HUDEP-2 (cell line): ENCODE results near the gene HSBP1.
A peak's percentile ranks its signal among the peaks of the same experiment; 100 is the strongest.

ENCODE experiments used
- DNase-seq, 76 experiments: peaks; one replicate each; lab custom pipeline; 2025; ENCODE audit not compliant: unreplicated experiment in 76 of 76; lab: John Stamatoyannopoulos, UW

Gene HSBP1

DNA sequence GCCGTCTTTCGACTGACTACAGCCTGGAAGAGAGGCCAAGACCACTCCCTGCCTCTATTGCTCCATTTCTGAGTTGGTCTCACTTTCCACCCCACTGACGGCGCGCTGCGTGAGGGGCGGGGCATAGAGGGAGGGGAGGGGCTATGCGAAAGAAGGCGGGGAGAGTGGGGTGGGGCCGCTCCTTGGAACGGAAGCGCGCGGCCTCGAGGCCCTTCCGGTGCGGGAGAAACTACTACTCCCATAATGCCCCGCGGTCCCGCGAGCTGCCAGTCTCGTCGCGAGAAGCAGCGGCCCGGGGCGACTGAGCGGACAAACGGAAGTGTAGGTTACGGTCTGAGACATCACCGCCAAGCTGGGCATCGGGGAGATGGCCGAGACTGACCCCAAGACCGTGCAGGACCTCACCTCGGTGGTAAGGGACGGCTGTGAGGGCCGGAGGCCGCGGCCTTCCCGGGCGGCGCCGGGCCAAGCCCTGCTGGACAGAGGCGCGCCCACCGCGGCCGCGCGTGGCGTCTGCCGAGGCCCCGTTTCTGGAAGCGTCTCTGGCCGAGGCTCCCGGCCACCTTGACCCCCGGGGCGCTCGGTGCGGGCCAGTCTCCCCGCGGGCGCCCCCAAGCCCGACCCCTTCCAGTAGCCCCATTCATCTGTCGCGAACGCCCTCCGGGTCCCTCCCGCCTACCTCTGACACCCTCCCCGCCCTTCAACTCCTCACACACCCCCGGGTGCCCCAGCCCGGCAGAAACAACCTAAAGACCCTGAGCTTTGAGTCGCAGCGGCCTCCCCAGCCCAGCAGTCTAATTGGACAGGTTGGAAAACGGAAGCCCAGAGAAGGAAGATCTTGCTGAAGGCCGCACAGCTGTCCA, at the start of gene HSBP1:
HSBP1 (plus strand) TSS at position 269 of the 863 bp plus-strand sequence; CDS start at position 368, 99 bp downstream.
- DNase-seq = peak in 75 of 76 experiments; percentile 28 to 94 (median 87)

DNA sequence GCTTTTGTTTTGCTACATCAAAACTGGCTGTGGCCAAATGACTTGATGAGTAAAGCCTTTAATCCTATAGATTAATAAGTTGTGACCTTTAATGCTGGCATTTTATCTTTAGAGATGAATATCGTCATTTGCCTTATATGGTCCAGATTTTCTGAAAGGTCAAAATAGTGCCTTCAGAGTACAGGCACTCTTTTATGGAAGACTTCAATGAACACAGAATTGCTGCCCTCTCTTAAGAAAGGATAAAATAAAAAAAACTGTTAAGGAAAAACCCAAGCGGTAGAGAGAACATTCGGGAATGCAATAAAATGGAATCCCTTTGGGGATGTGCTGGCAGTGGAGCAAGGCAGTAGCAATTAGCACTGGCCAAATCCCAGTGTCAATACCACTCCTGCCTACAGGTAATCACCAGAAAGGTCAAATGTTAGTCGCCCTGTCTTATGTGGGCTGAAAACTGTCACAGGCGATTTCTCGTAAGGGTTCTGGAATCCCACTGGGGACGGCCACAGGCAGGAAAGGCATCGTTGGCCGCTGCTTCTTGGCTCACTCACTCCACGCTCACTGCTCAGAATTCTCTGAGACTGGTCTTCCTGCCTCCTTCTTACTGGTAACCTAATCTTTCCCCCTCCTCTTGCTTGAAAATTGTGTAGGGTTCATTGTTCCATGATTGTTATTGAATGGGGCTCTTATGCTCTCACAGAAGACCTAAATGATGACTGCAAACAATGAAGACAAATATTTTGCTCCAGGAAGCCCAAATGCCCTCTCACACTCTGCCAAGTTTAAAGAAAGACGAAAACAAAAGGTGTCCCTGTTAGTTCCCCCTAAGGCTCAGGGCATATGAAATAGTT, 45.4 kb upstream of the HSBP1 start:
- DNase-seq = no peak

DNA sequence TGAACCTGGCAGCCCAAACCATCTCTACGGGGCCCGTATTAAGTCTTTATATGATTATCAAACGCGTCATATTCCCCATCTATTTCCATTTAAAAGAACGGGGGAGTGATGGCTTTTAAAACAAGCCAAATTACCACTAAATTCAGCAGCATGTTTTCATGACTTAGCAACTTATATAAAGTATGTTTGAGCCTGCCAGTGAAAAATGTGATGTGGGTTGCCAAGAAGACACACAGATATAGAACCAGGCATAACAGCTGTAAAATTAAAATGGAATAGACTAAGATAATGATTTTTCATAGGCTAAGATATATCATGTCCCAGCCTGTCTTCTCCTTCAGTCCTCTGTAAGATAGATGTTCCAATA, 44.8 kb upstream of the HSBP1 start:
- no peak for DNase-seq

- no peak for DNase-seq
Measured at GRCh38 chr16:83768986-83769385, 38.8 kb upstream of the HSBP1 start.

- peak in 2 of 76 experiments; percentile 0 to 2 for DNase-seq
Measured at GRCh38 chr16:83769397-83770008, 38.3 kb upstream of the HSBP1 start.

GRCh38 chr16:83771306-83771942, 36.4 kb upstream of the HSBP1 start:
- DNase-seq = no peak

- DNase-seq = no peak
Measured at GRCh38 chr16:83772806-83773205, 35.0 kb upstream of the HSBP1 start.

DNA sequence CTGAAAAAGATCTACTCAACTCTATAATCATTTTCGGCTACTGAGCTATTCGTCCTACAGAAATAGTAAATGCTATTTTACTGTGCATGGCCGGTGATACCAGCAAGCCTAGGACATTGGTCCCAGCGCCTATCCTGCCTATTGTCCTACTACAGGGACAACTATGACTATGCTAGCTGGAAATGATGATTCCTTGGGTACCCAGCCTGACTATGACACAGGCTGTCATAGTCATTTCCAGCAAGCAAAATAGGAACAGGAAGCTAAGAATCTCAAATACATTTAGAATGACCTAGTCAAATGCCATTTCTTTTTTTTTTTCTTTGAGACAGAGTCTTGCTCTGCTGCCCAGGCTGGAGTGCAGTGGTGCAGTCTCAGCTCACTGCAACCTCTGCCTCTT, 33.7 kb upstream of the HSBP1 start:
- DNase-seq = no peak

DNA sequence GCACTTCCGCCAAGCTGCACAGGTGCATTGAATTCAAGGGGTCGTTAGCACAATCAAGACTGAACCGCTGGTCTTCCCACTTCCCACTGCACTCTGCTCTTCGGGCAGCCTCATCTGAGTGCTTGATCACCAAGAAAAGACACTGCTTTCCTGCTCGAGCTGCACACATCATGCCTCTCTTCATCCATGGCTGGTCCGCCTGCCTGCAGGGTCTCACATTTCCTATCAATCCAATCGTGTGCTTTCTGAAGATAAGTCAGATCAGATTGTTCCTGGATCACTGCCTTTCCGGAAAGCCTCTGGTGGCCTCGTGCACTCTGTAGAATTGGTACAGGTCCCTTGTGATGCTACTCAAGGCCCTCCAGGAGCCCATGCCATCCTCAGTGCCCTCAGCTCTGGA, 30.8 kb upstream of the HSBP1 start:
- DNase-seq = no peak

- no peak for DNase-seq
Measured at GRCh38 chr16:83779886-83780285, 27.9 kb upstream of the HSBP1 start.

- no peak for DNase-seq
Measured at GRCh38 chr16:83785455-83785854, 22.3 kb upstream of the HSBP1 start.

GRCh38 chr16:83789642-83790401, 18.0 kb upstream of the HSBP1 start:
- DNase-seq = no peak

DNA sequence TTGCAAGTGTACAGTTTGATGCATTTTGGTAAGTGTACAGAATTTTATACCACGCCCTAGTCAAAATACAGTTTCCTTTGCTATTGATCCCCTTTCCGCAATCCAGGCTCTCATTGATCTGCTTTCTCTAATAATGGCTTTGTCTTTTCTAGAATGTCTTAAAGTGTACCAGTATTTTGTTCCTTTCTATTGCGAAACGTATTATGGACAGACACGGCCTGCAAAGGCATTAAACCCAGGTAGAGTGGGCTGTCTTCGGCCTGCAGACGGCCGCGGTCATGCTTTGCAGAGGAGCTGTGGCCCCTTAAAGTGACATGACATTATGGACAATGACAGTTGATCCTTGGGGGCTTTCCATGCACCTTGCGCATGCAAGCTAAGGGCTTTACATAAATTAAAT, 15.9 kb upstream of the HSBP1 start:
- no peak for DNase-seq

DNA sequence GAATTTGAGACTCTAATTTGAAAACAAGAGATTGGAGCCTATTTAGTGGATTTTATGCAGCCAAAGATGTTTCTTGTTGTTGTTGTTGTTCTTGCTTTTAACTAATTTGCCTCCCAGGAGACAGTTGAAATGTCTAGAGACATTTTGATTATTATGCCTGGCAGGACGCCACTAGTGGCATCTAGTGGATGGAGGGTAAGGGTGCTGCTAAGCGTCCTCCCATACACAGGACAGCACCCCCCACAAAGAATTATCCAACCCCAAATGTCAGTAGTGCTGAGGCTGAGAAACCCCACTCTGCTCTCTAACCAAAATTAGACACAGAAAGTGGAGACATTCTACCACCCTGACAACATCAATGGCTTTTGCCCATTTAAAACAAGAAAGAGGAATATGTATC, 15.4 kb upstream of the HSBP1 start:
- peak in 1 of 76 experiments; percentile 4 for DNase-seq

DNA sequence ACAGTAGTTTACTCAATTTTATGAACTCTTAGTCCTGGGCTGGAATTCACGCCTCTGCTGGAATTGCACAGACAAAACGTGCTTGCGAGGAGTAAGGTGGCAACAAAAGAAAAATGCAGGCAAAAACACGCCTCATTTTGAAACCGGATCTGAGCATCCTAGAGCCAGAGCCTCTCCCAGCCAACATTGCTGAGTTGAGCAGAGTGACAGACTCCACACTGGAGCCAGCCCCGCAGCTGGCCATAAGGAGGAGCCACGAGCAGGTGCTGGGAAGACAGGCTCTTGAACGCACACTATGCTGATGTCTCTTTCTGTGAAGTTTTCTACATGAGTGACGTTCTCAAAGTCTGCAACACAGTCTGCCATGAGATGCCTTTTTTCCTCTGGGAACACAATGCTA, 14.6 kb upstream of the HSBP1 start:
- DNase-seq = no peak

DNA sequence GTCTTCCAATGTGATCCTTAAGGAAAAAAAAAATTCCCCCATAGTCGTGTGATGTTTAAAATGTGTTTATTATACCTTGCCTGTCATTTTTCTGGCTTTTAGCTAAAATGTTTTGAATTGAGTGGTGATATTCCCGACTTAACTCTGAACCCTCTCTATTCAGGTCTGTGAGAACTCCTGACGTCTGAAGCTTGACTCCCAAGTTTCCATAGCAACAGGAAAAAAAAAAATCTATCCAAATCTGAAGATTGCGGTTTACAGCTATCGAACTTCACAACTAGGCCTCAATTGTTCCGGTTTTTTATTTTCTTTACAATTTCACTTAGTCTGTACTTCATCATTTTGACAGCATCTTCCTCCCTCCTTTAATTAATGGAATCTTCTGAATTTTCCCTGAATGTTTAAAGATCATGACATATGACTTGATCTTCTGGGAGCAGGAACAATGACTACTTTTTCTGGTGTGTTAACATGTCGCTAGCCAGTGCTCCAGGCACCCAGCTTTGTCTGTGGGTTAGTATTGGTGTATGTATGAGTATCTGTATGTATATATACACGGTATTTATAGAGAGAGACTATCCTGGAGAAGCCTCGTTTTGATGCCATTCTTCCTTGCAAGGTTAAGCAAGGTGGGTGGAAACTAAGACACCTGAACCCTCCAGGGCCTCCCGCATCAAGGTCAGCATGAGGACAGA, 12.8 kb upstream of the HSBP1 start:
- DNase-seq = no peak

- DNase-seq = no peak
Measured at GRCh38 chr16:83797013-83797412, 10.8 kb upstream of the HSBP1 start.

DNA sequence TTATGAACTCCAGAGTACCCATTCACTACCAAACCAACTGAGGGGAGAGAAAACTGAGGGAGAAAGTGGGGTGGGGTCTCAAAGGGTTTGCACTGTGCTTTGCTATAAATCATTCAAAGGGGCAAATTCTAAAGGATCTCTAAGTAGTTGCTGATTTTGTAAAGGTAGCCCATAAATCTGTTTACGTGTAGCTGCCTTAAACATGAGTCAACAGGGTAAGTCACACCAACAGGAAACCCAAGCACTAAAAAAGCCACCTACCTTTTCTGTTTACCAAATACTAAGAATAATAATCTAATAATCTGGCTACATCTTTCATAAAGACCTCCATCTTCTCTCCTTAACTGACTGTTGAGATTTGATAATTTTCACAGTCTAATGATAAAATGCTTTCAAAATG, 8.4 kb upstream of the HSBP1 start:
- no peak for DNase-seq

DNA sequence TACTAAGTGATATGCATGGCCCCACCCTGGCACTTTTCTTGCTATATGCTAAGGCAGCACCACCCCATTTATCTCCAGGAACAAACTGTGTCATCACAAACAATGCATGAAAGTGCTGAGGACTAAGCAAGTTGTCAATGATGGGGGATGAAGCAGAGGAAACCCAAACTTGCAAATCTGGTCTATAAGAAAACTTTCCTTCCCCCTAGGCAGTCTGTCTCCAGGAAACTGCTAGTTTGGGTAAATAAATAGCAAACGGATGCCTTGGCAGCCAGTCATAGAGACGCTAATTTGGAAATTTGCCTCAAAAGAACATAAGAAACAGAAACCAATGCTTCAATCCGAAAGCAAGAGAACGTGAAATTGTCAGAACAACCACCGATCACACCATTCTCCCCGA, 5.6 kb upstream of the HSBP1 start:
- no peak for DNase-seq
